Measurements from ENCODE around the gene PSMD1.
"Not testable (repeated sequence)": the region's sequence is repeated elsewhere in the genome, so short reads cannot be mapped to it uniquely, and the experiment has no call there.

The PSMD1 gene

GRCh38 chr2:231117922-231118613, 61.4 kb downstream of the PSMD1 start:
- DNase-seq (ENCODE audit: low read depth), result no peak

DNA sequence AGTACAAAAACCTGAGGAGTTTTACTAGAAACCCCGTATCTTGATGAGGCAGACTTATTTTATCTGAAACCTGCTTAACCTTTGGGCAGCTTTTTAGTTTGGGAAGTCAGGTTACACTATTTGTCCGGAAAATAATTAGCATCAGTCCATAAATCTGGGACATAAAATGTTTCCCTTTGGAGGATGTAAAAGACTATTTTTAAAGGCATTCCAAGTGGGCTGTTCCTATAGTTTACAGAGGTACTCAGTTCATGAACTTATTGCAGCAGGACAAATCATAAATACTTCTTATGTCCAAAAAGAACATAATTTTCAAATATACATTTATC, 61.9 kb downstream of the PSMD1 start:
- DNase-seq (ENCODE audit: low read depth), result no peak

DNA sequence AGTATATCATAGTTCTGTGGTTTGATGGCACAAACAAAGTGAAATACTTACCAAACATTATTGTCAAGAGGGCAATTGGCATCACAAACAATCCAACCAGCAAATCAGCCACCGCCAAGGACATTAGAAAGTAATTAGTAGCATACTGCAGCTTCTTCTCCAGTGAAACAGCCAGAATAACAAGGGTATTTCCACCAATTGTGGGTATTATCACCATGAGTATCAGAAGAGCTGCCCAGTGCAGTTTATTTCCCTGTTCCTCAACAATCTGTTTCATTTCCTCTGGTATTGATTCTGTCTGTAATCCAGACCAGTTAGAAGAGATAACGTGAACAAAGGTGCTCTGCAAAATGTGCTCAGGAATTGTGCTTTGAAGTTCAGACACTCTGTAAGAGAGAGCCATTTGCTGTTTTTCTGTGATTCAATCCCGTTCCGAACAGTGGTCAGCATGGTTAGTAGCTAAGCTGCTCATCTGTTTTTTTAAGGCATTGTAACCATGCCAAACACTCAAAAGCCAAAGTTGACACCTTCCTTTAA, 66.8 kb downstream of the PSMD1 start:
- DNase-seq (ENCODE audit: low read depth), result no peak

- no peak for DNase-seq (ENCODE audit: low read depth)
Measured at GRCh38 chr2:231124838-231125568, 68.3 kb downstream of the PSMD1 start, which contains the start of gene HTR2B. Gene HTR2B (minus strand): TSS chr2:231125042. CDS start chr2:231123764, 1,278 bp downstream.

- DNase-seq (ENCODE audit: low read depth), result no peak
Measured at GRCh38 chr2:231126123-231126522, 69.5 kb downstream of the PSMD1 start.

DNA sequence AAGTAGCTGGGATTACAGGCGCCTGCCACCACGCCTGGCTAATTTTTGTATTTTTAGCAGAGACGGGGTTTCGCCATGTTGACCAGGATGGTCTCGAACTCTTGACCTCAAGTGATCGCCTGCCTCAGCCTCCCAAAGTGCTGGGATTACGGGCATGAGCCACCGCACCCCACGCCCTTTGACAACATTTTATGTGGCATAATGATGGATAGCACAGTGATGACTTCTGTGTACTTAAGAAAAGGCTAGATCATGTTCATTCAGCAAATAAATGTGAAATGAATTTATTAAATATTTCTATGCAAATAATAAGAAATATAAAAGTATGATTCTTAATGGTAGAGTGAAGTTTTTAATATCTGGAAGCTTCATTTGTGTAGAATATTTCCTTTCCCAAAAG, 70.8 kb downstream of the PSMD1 start:
- DNase-seq (ENCODE audit: low read depth), result no peak

GRCh38 chr2:231127936-231128335, 71.3 kb downstream of the PSMD1 start:
- no peak for DNase-seq (ENCODE audit: low read depth)

- no peak for DNase-seq (ENCODE audit: low read depth)
Measured at GRCh38 chr2:231128541-231128940, 71.9 kb downstream of the PSMD1 start.

GRCh38 chr2:231129216-231129615, 72.5 kb downstream of the PSMD1 start:
- no peak for DNase-seq (ENCODE audit: low read depth)

DNA sequence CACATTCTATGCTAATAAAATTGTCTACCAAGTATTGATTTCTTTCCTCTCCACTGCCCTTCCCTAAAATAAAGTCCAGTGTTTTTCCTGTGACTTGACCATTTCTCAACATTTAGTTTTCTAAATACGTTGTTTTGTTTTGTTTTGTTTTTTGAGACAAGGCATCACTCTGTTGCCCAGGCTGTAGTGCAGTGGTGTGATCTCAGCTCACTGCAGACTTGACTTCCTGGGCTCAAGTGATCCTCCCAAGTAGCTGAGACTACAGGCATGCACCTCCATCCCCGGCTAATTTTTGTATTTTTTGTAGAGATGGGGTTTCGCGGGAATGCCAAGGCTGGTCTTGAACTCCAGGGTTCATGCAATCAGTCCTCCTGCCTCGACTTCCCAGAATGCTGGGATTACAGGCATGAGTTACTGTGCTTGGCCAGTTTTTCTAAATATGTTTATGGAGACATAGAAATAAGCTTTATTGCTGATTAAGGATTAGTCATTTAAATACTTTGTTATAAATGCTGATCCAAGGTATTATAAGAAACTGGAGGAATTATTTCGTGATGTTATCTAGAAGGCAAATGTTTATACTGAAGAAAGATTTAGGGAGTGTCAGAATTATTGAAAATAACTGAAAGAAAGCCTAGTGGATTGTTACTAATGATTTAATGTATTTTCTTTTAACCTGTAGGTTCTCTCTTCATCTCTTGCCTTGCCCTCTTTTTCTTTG, 73.8 kb downstream of the PSMD1 start:
- no peak for DNase-seq (ENCODE audit: low read depth)

DNA sequence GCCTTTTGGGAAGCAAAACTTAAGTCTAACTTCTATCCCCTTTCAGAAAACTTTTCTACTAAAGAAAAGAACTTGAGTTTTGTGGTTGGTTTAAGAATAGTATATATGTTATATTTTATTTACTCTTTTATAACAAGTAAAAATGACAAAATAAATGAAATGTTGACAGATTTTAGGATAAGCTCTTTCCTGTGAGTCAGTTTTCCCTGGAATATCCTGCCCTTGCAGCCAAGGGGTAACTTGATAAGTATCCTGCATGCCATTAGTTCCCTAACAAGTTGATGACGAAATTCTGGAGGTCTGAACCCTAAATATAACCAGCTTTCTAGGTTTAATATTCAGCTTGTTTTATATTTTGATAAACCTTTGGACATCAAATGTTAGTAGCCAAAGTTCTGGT, 75.5 kb downstream of the PSMD1 start:
- DNase-seq (ENCODE audit: low read depth), result no peak

DNA sequence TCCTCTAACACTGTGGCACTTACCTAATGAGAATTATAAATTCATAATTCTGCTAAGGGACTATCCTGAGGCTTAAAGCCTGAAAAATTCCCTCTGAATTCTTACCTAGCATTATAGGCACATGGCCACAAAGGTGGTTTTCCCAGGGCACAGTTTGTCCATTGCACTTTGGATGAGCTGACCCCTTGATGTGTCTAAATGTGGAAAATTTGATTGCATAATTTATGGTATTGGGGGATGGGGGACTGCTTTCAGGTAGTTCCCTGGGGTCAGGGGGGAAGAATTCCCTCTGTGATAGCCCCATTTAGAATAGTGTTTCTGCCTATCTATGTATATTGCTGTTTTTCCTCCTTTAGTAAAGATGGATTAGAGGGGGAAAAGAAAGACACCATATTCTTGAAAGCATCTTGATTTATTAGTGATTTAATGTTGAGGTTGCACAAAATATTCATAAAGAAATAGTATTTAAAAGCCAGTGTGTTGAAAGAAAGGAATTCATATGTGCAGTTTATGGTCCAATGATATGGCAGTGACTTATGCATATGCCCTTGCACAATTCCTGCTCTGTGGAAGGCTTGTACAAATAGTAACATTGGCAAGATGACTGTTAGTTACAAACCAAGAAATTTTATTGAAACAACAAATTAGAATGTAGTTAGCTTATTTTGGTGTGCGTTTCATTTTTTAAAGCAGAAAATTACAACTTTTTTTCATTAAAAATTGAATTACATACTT, 76.9 kb downstream of the PSMD1 start:
- no peak for DNase-seq (ENCODE audit: low read depth)

- DNase-seq (ENCODE audit: low read depth), result no peak
Measured at GRCh38 chr2:231134910-231135655, 78.4 kb downstream of the PSMD1 start.

DNA sequence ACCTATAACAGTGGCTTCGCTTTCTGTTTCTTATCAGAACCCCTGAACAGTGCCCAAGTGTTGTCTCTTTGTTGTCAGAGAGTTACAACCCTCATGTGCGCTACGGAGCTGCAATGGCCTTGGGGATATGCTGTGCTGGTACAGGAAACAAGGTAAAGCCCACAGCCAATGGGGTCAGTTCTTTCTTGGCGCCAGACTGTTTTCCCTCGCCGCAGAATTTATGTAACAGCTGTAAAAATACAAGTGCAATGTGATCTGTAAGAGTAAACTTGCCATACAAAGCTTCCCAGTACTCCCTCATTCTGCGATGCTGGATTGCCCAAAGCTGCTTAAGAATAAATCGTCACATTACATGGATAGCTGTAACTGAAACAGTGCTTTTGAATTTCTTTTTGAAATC, 82.0 kb downstream of the PSMD1 start:
- DNase-seq (ENCODE audit: low read depth), result no peak

- DNase-seq (ENCODE audit: low read depth), result no peak
Measured at GRCh38 chr2:231139796-231140195, 83.1 kb downstream of the PSMD1 start.

DNA sequence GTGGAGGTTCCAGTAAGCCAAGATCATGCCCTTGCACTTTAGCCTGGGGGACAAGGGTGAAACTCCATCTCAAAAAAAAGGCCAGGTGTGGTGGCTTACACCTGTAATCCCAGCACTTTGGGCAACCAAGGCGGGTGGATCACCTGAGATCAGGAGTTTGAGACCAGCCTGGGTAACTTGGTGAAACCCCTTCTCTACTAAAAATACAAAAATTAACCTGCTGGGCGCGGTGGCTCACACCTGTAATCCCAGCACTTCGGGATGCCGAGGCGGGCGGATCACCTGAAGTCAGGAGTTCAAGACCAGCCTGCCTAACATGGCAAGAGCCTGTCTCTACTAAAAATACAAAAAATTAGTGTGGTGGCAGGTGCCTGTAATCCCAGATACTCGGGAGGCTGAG, 84.1 kb downstream of the PSMD1 start:
- not testable (repeated sequence) for DNase-seq (ENCODE audit: low read depth)

DNA sequence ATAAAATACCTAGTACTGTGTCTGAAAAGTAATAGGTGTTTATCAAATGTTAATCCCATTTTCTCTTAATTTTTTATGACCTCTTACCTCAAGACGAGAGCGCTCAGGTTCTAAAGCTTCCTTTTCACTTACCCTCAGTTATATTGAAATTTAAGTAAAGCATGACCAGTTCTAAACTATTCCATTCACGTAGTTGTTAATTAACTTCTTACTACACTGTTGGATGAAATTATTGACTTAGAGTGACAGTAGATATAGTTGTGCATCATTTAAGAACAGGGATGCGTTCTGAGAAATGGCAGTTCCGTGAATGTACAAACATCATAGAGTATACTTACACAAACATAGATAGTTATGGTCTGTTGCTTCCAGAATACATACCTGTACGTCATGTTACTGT, 88.2 kb downstream of the PSMD1 start:
- no peak for DNase-seq (ENCODE audit: low read depth)

DNA sequence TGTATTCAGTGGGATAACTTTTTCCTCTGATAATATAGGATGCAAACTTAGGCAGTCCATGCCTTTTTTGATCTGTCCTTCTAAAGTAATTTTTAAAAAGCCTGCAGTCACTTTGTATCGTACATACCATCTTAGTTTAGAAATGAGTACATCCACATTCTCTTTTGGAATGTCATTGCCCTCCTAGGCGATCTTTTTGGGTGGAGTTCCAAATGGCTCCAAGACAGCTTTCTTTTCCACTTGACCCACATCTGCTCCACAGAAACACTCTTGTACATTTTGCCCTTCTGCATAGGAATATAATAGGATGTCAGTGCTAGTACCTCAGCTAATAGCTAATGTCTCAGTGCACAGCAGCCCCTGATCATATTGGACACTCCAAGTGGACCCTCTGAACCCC, 90.0 kb downstream of the PSMD1 start:
- DNase-seq (ENCODE audit: low read depth), result no peak

- peak; percentile 79 for DNase-seq (ENCODE audit: low read depth)
Measured at GRCh38 chr2:231152800-231153557, 96.3 kb downstream of the PSMD1 start.

DNA sequence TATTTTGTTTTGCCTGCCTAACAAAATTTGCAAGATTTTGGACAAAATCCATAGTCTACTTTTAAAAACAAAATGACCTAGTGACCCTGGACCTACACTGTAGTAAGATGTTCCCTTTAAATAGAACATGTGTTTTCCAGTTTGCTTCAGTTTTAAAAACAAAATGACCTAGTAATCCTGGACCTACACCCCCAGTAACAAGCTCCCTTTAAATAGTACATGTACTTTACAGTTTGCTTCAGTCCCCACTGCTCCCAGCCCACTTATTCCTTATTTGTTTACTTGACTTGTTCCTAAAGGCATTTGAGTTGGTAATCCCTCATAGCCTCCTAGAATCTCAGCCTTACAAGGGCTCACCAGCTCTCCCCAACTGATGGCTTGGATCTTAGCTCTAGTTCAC, 102.6 kb downstream of the PSMD1 start:
- no peak for DNase-seq (ENCODE audit: low read depth)

GRCh38 chr2:231160701-231161100, 104.0 kb downstream of the PSMD1 start:
- no peak for DNase-seq (ENCODE audit: low read depth)
